Endodermal cell (in vitro differentiated cells): ENCODE measurements around the gene ZBTB16. TPM values are rescaled to one million over a fixed set of nuclear protein-coding genes. Genes with fewer than 3 reads are reported as not detected.

ENCODE experiments used
- DNase-seq: peaks from one replicate; pipeline ENCODE4 v3.0.0-alpha.2; 2017
- H3K27ac ChIP-seq: 2 replicates; pipeline ENCODE4 v1.5.1; 2013; ENCODE audit warnings: mild to moderate bottlenecking, low read depth, low read length, moderate library complexity
- H3K27me3 ChIP-seq: 2 replicates; pipeline ENCODE4 v1.6.1; 2013; ENCODE audit warnings: mild to moderate bottlenecking, low read length, moderate library complexity; ENCODE audit not compliant: insufficient read depth, control insufficient read depth, poor library complexity, severe bottlenecking
- H3K36me3 ChIP-seq: 2 replicates; pipeline ENCODE4 v1.7.0; 2013; ENCODE audit warnings: mild to moderate bottlenecking, low read length, moderate library complexity; ENCODE audit not compliant: control insufficient read depth, insufficient read depth
- H3K4me1 ChIP-seq: one replicate; pipeline ENCODE4 v1.7.0; 2013; ENCODE audit warnings: low read length; ENCODE audit not compliant: control insufficient read depth, insufficient read depth
- H3K4me3 ChIP-seq: 2 replicates; pipeline ENCODE4 v1.5.1; 2013; ENCODE audit warnings: mild to moderate bottlenecking, low read length, moderate library complexity
- H3K9ac ChIP-seq: 2 replicates; pipeline ENCODE4 v1.6.1; 2013; ENCODE audit warnings: mild to moderate bottlenecking, low read length, moderate library complexity; ENCODE audit not compliant: poor library complexity, severe bottlenecking; ENCODE audit errors: extremely low read depth
- H3K9me3 ChIP-seq: 2 replicates; pipeline ENCODE4 v1.6.1; 2013; ENCODE audit warnings: mild to moderate bottlenecking, low read length, moderate library complexity; ENCODE audit not compliant: control insufficient read depth
- H3K27ac Mint-ChIP-seq: 2 replicates; pipeline ENCODE4 v1.8.0; 2020; ENCODE audit warnings: mixed read lengths
- H3K27me3 Mint-ChIP-seq: 2 replicates; pipeline ENCODE4 v1.8.0; 2021; ENCODE audit warnings: mild to moderate bottlenecking, mixed read lengths; ENCODE audit not compliant: insufficient read depth
- H3K36me3 Mint-ChIP-seq: 2 replicates; pipeline ENCODE4 v1.8.0; 2020; ENCODE audit warnings: low read depth, mixed read lengths
- H3K4me1 Mint-ChIP-seq: 2 replicates; pipeline ENCODE4 v1.8.0; 2020; ENCODE audit warnings: mixed read lengths
- H3K4me3 Mint-ChIP-seq: 2 replicates; pipeline ENCODE4 v1.8.0; 2020; ENCODE audit warnings: mild to moderate bottlenecking, moderate library complexity, mixed read lengths
- H3K9me3 Mint-ChIP-seq: 2 replicates; pipeline ENCODE4 v1.8.0; 2020; ENCODE audit warnings: mild to moderate bottlenecking, mixed read lengths
- CTCF ChIP-seq: fragments of 200-600 bp; sonication (generic); conservative IDR thresholded peaks from 2 replicates; pipeline ENCODE4 v1.5.0; 2021; ENCODE audit warnings: antibody characterized with exemption, mild to moderate bottlenecking
- WGBS, 2 experiments: methylation state at CpG; one replicate each; pipeline versions ENCODE4 v1.1.5 to v1.1.7; 2013; ENCODE audit warnings: missing lambda C conversion rate in 2 of 2, mixed read lengths in 1 of 2; ENCODE audit not compliant: insufficient coverage in 1 of 2, insufficient read length in 1 of 2; 5-methylcytosine and 5-hydroxymethylcytosine counted together
- total RNA-seq, 2 donors: library from RNA; stranded (reverse); fragmentation: NEBNext Ultra II Directional in 1 of 2; extraction: Animal tissue kit (Norgen Biotek cat#: 25700) in 1 of 2; gene quantifications; 2 replicates in 1 of 2; 3 replicates in 1 of 2; pipeline ENCODE4 v1.2.1, GENCODE V29; 2021

The ZBTB16 gene
- total RNA-seq, 2 donors from 2014 or later = 4.1 to 5.8 TPM

- Histone ChIP-seq H3K27me3 (peaks cover 13% of the 10 kb centered on the region), H3K4me1 (no peaks in the 10 kb centered on the region), H3K9ac (no peak overlapping the region), H3K9me3 (no peaks in the 10 kb centered on the region), H3K27ac (no peak overlapping the region), H3K4me3 (no peak overlapping the region), H3K36me3 (no peaks in the 10 kb centered on the region)
- Mint-ChIP-seq H3K4me3 (no peak overlapping the region), H3K27ac (no peak overlapping the region), H3K9me3 (no peaks in the 10 kb centered on the region), H3K27me3 (peaks cover 37% of the 10 kb centered on the region), H3K4me1 (no peaks in the 10 kb centered on the region), H3K36me3 (no peaks in the 10 kb centered on the region)
- TF ChIP-seq CTCF = no peak
- no peak for DNase-seq
- 85 to 100% methylated on average over 1 of the region's 2 CpGs for WGBS, 2 experiments
Observed at GRCh38 chr11:114271316-114271715, 211.8 kb downstream of the ZBTB16 start.

GRCh38 chr11:114272311-114272710 is 212.8 kb downstream of the ZBTB16 start:
- no peaks in the 10 kb centered on the region for H3K9me3 ChIP-seq
- no peak overlapping the region for H3K4me3 Mint-ChIP-seq
- no peaks in the 10 kb centered on the region for H3K4me1 ChIP-seq
- H3K9ac ChIP-seq = no peak overlapping the region
- 77 to 96% methylated on average over 3 to 4 of the region's 4 CpGs for whole genome bisulfite sequencing, 2 experiments
- TF ChIP-seq CTCF = no peak
- H3K9me3 Mint-ChIP-seq = no peaks in the 10 kb centered on the region
- H3K4me1 Mint-ChIP-seq = no peaks in the 10 kb centered on the region
- H3K27ac Mint-ChIP-seq = no peak overlapping the region
- no peak for DNase-seq
- H3K27ac ChIP-seq = no peak overlapping the region
- peaks cover 37% of the 10 kb centered on the region for H3K27me3 Mint-ChIP-seq
- peaks cover 13% of the 10 kb centered on the region for H3K27me3 ChIP-seq
- H3K4me3 ChIP-seq = no peak overlapping the region
- H3K36me3 Mint-ChIP-seq = no peaks in the 10 kb centered on the region
- no peaks in the 10 kb centered on the region for H3K36me3 ChIP-seq

DNA sequence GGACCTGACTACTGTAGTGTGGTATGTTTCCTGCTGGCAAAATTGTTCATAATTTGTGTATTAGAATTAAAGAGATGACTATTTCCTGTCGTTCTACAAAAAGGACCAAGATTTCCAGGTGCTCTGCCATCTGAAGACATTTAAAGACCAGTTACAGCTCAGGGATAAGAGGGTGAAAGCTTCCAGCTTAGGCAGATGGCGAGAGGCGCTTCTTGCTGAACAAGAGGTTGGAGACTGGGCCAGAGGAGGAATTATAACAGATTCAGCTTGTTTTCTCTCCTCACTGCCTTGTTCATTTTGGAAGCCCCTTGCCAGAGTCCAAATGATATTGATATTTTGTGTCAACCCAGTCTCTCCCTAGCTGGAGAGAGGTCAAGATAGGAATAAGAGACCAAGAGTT is 213.6 kb downstream of the ZBTB16 start:
- no peak for TF ChIP-seq CTCF

More for the DNA sequence above, 213.6 kb downstream of the ZBTB16 start:
- DNase-seq = no peak
- H3K4me1 ChIP-seq = no peaks in the 10 kb centered on the region
- H3K4me1 Mint-ChIP-seq = no peaks in the 10 kb centered on the region
- no peak overlapping the region for H3K9ac ChIP-seq
- no peaks in the 10 kb centered on the region for H3K36me3 ChIP-seq
- no peak overlapping the region for H3K27ac ChIP-seq
- no peak overlapping the region for H3K4me3 Mint-ChIP-seq
- 86 to 88% methylated on average over 1 to 3 of the region's 3 CpGs for WGBS, 2 experiments
- no peaks in the 10 kb centered on the region for H3K9me3 ChIP-seq
- no peak overlapping the region for H3K4me3 ChIP-seq
- H3K36me3 Mint-ChIP-seq = no peaks in the 10 kb centered on the region
- no peak overlapping the region for H3K27ac Mint-ChIP-seq
- H3K27me3 Mint-ChIP-seq = peaks cover 37% of the 10 kb centered on the region
- H3K9me3 Mint-ChIP-seq = no peaks in the 10 kb centered on the region
- H3K27me3 ChIP-seq = peaks cover 13% of the 10 kb centered on the region
